Right atrium auricular region (tissue), 2 donors: ENCODE results near the gene ASB13. TPM values are rescaled to one million over a fixed set of nuclear protein-coding genes. Genes with fewer than 3 reads are reported as not detected.

Experiments
- DNase-seq: peaks from one replicate; pipeline ENCODE4 v3.0.0-alpha.2; 2019; ENCODE audit warnings: low spot score
- H3K27ac ChIP-seq, 2 donors: fragments of 200-600 bp; sonication (generic); 1 replicate in 1 of 2; 2 replicates in 1 of 2; pipeline ENCODE4 v1.5.1; 2016 to 2019
- H3K27me3 ChIP-seq, 2 donors: fragments of 200-600 bp; sonication (generic); one replicate each; pipeline versions ENCODE4 v1.5.1 to v1.6.0; 2017 to 2019
- H3K36me3 ChIP-seq: fragments of 200-600 bp; sonication (generic); one replicate; pipeline ENCODE4 v1.5.1; 2016
- H3K4me1 ChIP-seq, 2 donors: fragments of 200-600 bp; sonication (generic); one replicate each; pipeline versions ENCODE4 v1.5.1 to v1.6.0; 2017 to 2019
- H3K4me3 ChIP-seq, 2 donors: fragments of 200-600 bp; sonication (generic); 1 replicate in 1 of 2; 2 replicates in 1 of 2; pipeline ENCODE4 v1.5.1; 2017 to 2019; ENCODE audit warnings: mild to moderate bottlenecking in 1 of 2, moderate library complexity in 1 of 2
- H3K9me3 ChIP-seq, 2 donors: fragments of 200-600 bp; sonication (generic); one replicate each; pipeline ENCODE4 v1.5.1; 2019
- total RNA-seq, 2 donors: library from RNA; depleted of rRNA; stranded (reverse); fragments of >200 nt; gene quantifications; one replicate each; pipeline ENCODE4 v1.1.0, GENCODE V29; 2016
- TF ChIP-seq, protein P1 (sequence below), 2 donors: fragments of 200-600 bp; sonication (generic); IDR thresholded peaks; one replicate each; pipeline ENCODE4 v1.5.1; 2019; ENCODE audit warnings: antibody characterized with exemption in 2 of 2

ASB13 gene
- total RNA-seq, 2 donors from 2014 or later, result 10.5 to 14.3 TPM

DNA sequence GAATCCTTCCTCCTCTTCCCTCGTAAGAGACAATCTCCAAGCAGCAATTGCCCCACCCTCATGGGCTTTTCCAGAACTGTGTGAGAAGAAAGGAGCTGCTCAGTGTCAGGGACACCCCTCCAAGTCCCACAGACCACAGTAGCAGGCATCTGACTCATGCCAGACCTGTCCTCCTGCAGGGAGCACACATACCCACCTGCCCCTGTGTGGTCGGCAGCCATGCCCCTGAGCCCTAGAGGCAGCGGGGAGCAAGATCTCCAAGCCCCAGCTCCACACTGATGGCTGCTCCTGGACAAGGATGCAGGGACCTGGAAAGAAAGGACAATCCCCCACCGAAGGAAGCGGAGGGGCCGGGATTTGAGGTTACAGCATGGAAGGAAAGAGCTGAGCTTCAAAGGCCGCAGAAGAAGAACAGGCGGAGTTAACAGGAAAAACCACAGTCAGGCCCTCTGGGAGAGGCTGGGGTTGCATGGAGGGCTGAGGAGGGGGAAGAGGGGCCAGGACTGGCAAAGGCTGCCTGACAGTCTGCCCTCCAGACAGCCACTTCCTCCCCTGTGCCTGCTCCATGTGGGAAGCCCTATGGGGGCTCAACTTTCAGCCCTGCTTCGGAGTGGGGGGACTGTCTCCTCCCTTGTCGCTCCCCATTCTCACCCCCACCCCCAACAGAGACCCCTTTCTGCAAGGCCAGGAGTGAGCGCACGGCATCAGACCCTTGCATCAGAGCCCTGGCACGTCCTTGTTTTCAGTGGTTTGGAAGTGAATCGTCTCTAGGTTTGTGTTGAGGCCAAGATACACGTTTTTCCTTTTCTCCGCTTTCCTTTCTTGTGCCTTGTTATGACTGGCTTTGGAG lies 46.8 kb downstream of the ASB13 start:
- Histone ChIP-seq H3K9me3 (no peaks in the 10 kb centered on the region), H3K4me3 (no peak overlapping the region), H3K36me3 (no peaks in the 10 kb centered on the region), H3K27ac (peak overlapping the region; percentile 51 to 53), H3K27me3 (no peaks in the 10 kb centered on the region), H3K4me1 (peaks cover 0 to 32% of the 10 kb centered on the region in 2 donors)
- DNase-seq, result no peak
- TF ChIP-seq, protein P1, sequence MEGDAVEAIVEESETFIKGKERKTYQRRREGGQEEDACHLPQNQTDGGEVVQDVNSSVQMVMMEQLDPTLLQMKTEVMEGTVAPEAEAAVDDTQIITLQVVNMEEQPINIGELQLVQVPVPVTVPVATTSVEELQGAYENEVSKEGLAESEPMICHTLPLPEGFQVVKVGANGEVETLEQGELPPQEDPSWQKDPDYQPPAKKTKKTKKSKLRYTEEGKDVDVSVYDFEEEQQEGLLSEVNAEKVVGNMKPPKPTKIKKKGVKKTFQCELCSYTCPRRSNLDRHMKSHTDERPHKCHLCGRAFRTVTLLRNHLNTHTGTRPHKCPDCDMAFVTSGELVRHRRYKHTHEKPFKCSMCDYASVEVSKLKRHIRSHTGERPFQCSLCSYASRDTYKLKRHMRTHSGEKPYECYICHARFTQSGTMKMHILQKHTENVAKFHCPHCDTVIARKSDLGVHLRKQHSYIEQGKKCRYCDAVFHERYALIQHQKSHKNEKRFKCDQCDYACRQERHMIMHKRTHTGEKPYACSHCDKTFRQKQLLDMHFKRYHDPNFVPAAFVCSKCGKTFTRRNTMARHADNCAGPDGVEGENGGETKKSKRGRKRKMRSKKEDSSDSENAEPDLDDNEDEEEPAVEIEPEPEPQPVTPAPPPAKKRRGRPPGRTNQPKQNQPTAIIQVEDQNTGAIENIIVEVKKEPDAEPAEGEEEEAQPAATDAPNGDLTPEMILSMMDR (IDR thresholded peaks at IDR 0.05), result no peak

DNA sequence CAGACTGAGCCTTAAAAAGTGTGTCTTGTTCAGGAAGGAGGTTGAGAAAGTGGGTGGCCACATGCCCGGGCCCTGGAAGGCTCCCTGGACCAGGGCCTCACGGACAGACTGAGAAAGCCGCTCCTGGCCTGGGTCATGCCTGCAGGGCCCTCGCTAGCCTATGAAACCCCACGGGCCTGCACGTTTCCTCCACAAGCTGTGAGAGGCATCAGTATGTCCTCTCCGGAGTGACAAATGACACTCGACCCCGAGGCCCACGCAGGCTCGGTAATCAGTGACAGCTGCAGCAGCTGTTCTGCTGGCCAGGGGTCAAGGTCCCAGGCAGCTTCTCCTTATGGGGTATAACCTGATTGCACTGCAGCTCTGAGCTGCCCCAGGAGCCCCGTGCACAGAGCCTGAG lies 47.6 kb downstream of the ASB13 start:
- peaks cover 0 to 37% of the 10 kb centered on the region in 2 donors for H3K4me1 ChIP-seq
- no peaks in the 10 kb centered on the region for H3K36me3 ChIP-seq

DNA sequence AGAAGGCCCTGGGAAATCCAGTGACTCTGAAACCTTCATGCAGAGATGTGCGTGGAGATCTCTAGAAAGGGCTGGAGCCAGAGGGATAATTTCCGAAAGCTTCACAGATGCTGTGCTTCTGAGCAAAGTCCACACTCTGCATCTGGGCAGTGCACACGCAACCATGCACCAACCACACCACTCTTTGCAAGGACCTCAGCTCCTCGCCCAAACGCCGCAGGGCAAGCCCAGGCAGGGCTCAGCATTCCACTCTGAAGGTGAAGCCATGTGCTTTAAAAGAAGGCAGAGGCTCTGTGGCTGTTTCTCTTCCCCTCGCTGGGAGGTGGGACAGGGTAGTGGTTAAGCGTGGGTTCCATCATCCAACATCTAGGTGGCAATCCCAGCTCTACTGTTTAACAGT lies 48.4 kb downstream of the ASB13 start:
- Histone ChIP-seq H3K27me3 (no peaks in the 10 kb centered on the region), H3K4me1 (peaks cover 0 to 39% of the 10 kb centered on the region in 2 donors), H3K27ac (no peak overlapping the region), H3K9me3 (no peaks in the 10 kb centered on the region), H3K36me3 (no peaks in the 10 kb centered on the region), H3K4me3 (no peak overlapping the region)
- no peak for DNase-seq
- TF ChIP-seq, protein P1 (IDR thresholded peaks at IDR 0.05), result no peak

More for the DNA sequence above, 47.6 kb downstream of the ASB13 start:
- TF ChIP-seq, protein P1 (IDR thresholded peaks at IDR 0.05), result no peak
- no peak overlapping the region for H3K27ac ChIP-seq
- no peaks in the 10 kb centered on the region for H3K9me3 ChIP-seq
- H3K27me3 ChIP-seq, result no peaks in the 10 kb centered on the region
- peak; percentile 79 for DNase-seq
- no peak overlapping the region for H3K4me3 ChIP-seq

DNA sequence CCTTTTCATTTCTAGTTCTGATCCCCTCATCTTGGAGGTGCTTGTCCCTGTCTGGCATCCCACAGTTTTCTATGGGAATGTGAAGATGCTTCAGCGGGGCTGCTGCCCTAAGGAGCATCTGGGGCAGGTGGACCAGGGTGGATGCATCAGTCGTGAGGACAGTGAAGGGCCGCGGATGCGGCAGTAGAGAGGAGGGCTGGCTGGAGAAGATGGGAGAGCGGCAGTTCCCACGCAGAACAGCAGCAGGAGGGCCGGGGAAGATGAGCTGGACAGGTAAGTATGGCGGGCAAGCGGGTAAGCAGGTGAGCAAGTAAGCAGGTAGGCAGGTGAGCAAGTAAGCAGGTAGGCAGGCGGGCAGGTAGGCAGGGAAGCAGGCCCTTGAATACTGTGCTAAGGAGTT lies 48.9 kb downstream of the ASB13 start:
- no peaks in the 10 kb centered on the region for H3K36me3 ChIP-seq
- no peak overlapping the region for H3K4me3 ChIP-seq
- H3K4me1 ChIP-seq, result peaks cover 0 to 36% of the 10 kb centered on the region in 2 donors
- no peak for DNase-seq
- H3K9me3 ChIP-seq, result no peaks in the 10 kb centered on the region
- no peak overlapping the region for H3K27ac ChIP-seq
- H3K27me3 ChIP-seq, result no peaks in the 10 kb centered on the region
- TF ChIP-seq, protein P1 (IDR thresholded peaks at IDR 0.05), result no peak

DNA sequence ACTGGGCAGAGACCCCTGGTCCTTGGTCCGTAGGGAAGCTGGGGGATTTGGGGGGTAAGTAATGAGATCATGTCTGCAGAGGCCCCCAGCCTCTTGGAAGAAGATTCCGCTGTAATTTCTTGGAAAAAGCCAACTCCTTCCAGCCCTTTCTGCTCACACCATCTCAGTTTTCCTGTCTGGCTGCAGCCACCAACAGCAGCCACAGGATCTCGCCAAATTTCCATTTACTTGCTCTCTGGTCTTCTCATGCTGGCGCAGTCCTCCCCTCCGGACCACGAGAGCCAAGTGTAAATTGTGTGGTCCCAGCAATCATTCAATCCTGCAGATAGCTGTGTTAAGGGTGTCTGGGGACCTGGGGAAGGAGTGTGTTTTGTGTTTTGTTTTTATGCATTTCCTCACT lies 49.6 kb downstream of the ASB13 start:
- Histone ChIP-seq H3K4me3 (no peak overlapping the region), H3K4me1 (peaks cover 0 to 36% of the 10 kb centered on the region in 2 donors), H3K27me3 (no peaks in the 10 kb centered on the region), H3K9me3 (no peaks in the 10 kb centered on the region), H3K27ac (no peak overlapping the region), H3K36me3 (no peaks in the 10 kb centered on the region)
- TF ChIP-seq, protein P1 (IDR thresholded peaks at IDR 0.05), result no peak
- no peak for DNase-seq
